Activated CD4-positive, CD25-positive, alpha-beta regulatory T cell treated with anti-CD3 and anti-CD28 coated beads, Interleukin-2, amount 50 U/mL, for 24 hours (primary cell): Measurements from ENCODE around the gene PACRG.

ENCODE experiments used
- ATAC-seq, 2 donors: fragments of 150-1000 bp; cut with Tn5 transposase; one replicate each; pipeline ENCODE4 v1.10.0; 2021; ENCODE audit warnings: mild to moderate bottlenecking in 1 of 2, moderate library complexity in 1 of 2

The PACRG gene

DNA sequence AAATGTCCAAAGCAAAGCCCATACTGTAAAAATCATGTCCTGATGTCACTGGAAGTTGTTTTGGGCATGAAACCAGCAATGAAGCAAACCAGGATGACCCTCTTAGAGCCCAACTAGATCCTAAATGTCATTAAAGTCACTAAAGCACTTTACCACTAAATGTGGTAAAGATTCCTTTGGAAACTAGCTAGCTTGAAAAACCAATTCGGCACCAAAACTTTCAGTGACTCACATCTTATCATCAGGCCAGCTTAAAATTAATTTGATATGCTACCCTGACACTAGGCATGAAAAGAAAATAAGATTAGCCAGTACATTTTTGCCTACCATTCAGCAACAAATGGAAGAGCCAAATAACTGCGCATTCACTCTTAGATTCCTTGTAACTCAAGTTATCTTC, 145.8 kb downstream of the PACRG start:
- no peak for ATAC-seq

DNA sequence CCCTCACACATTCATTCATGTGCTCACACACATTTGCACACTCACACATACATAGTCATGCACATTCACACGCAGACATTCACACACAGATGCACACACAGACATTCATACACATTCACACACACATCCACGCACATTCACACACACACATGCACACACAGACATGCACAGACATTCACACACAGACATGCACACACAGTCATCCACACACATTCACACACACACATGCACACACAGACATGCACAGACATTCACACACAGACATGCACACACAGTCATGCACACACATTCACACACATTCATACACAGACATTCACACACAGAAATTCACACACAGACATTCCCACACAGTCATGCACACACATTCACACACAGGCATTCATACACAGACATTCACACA, 147.3 kb downstream of the PACRG start:
- no peak for ATAC-seq

DNA sequence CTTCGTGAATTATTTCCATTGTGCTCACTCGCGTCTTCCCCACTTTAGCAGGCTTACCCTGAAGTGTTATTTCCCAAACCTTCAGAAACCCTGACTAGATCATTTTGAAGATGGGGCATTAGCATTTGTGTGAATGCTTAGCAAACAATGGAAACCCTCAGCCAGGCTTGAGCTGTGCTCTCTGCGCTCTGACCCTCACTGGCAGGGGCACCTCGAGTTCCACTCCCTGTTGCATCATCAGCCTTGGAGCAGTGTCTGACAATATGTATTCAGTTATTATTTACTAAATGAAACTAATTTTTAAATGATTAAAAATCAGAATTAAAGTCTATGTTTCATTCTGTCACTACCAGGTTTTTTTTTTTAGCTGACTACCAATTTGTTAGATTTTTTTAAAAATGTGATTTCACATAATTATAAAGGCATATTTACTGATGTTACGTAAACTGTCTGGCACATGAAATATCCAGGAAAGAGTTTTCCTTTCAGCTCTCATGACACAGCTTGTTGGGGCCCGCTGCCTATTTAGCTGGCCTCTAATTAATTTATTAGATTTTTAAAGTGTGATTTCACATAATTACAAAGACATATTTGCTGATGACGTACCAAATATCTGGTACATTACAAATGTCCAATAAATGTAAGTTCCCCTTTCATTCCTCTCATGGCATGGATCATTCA, 155.2 kb downstream of the PACRG start:
- ATAC-seq: no peak

DNA sequence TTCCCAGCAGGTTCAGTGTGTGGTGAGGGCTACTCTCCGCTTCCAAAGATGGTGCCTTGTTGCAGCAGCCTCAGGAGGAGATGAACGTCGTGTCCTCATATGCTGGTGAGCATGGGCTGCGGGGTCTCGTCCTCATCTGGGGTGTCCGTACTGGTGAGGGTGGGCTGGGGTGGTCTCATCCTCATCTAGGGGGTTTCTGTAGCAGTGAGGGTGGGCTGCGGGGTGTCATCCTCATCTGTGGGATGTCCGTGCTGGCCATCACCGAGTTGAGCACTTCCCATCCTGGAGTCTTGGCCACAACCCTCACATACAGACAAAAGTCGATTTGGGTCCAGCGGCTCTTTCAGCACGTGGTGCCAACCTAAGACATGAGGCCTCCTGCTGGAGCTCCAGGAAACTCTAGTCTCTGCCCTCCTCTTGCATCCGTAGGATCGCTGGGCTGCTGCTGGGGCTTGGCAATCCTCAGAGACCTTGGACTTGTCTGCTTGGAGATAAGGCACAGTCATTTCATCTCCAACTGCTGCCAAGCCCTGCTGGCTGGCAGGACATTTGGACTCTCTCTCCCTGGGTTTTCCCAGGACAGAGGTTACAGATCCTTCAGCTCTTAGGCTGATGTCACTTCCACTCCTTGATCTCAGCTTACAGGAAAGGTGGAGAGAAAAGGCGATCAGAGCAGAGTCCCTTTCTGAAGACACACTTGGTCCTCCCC, 160.4 kb downstream of the PACRG start:
- ATAC-seq: no peak

DNA sequence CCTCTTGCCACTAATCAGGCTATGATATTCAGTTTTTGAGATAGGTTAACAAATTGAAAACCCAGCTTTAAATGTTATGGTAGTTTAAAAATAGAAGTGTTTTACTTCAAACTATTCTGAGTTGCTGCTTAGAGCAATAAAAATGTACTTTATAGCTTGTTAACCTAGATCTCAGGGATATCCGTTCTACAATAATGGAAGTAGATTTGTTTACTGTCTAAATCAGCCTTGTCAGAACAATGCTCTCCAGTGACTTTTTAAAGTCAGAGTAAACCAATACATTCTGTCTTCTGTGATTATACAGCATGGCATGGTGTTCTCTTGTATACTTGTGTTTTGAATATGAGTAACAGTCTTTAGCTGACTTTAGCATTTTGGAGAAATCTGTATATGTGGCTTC, 161.5 kb downstream of the PACRG start:
- no peak for ATAC-seq

DNA sequence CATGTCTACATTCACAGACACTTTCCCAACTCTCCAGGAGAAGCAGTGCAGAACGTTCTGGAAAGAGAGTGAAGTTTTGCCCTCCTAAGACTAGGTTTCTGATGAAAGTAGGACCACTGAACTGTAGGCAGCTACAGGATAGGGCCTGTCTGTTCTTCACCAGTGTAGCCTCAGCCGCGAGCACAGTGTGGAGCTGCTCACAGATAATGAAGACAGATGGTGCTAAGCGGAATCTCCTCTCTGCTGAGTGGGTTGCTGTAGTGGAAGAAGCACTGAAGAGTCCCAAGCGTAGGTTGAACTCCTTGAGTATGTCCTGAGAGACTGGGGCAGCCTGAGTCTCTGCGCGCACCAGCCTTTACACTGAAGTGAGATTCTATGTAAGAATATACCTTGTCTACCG, 170.2 kb downstream of the PACRG start:
- ATAC-seq: no peak

DNA sequence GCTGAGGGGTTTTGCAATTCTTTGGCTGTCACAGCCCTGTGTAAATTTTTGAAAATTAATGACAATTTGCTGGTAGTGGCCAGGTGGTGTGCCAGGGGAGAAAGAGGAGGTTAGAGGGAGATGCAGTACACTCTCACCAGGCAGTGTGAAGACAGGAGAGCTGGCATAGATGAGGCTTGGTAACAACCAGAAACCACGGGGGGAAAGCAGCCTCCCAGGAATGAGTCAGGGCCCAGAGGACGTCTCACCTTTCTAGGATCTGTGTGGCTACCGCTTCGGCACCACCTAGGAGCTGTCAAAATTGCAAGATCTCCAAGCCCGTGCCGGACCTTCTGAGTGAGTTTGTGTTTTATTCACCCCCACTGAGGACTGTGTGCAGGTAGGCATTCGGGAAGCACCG, 171.4 kb downstream of the PACRG start:
- no peak for ATAC-seq

DNA sequence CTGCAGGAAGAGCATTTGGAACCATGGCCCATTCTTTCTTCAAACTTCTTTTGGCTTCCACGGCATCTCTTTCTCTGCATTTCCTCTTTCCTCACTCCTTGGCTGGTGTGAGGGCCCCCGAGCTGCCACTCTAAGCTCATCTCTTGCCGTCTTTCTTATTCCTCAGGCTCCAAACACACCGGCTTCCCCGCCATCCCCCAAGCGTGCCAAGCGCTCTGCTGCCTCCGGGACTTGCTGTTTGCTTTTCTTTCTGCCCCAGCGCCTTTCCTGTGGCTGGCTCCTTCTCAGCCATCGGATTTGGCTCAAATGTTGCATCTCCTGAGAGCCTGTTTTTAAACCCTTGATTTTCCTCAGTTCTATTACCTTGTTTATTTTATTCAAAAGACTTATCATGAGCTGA, 172.7 kb downstream of the PACRG start:
- no peak for ATAC-seq

DNA sequence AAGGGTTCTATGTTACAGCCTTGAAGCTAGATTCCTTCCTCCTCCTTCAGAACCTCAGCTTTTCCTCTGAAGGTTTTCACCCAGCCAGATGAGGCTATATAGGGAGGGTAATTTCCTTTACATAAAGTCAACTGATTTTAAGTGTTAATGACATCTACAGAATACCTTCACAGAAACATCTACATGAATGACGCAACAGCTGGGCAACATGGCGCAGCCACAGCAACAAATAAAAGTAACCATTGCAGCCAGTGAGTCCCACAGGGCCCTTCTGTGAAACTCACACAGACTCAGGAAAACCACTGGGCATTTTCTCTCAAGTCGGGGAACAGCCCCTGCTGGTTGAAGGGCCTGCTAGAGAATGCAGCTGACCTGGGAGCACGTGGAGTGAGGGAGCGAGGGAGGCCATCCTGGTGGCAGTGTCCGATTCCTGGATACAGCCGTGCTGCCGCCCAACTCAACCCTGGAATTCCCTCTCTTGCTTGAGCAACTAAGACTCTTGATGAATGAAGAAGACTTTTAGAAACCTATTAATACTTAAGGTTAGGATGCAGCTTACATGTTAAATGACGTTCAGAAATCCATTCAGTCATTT, 176.4 kb downstream of the PACRG start:
- no peak for ATAC-seq

DNA sequence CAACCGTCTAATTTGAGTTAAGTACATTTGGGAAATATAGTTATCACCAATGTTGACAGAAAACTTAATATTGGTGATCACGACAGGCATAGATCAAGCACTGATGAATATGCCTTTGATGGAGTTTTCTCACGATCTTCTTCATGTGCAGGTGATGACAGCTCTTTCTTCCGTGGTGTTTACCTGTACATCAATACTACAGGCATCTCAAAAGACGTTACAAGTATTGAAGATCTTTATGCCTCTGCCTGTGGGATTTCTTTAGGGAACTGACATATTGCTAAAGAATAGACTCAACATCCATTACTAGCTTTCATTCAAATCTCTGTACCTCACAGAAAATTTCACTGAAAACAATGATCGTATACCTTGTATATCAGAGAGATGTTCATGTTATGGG, 178.7 kb downstream of the PACRG start:
- no peak for ATAC-seq

DNA sequence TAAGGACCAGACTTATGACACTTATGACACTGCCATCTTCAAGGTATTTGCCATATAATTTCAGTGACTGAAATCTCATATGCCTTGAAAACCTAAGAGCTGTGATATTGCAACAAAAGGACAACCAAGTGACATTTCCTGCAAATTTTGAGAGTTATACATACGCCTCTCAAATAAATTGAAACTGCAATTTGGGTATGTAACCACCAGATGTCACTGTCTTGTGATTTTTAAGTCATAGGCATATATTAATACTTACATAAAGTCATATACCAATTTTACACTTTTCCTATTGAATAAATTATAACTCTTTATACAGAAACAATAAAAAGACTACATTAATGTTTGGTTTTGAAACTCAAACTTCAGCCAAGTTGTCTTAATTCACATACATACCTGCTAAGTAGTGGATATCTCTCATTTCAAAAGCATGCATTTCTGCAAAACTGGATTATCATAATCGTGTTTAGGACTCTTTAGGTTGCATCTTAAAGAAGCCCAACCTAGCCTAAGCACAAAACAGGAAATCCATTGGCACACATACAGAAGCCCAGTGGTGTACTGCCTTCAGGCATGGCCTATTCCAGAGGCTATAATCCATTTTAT, 180.2 kb downstream of the PACRG start:
- no peak for ATAC-seq

DNA sequence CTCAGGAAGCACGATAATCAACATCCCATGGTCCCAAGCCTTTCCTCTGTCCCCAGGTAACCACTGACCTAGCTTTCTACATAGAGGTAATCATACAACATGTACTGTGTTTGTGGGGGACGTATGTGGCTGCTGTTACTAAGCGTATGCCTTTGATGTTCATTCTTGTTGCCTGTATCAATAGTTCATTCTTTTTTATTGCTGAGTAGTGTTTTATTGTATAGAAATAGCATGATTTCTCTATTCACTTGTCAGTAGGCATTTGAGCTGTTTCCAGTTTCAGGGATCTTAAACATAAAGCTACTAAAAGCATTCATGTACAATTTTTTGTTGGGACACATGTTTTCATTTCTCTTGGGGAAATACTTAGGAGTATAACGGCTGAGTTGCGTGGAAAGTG, 185.4 kb downstream of the PACRG start:
- no peak for ATAC-seq

DNA sequence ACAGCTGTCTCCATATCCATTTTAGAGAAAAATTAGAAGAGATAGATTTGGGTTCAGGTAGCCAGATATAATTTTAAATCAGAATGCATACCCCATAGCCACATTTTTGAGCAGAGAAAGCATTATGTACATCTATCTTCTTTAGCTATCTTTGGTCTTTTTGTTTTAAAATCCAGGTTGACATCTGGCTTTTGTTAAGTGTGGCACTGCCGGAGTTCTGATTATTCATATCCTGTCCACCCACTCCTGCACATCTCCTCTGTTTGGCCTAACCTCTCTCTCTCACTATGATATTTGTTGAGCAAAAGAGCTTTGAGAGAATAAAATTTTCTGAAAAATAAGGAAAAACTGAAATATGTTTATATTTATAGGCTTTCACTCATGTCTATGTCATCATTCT, 189.7 kb downstream of the PACRG start:
- ATAC-seq: no peak

DNA sequence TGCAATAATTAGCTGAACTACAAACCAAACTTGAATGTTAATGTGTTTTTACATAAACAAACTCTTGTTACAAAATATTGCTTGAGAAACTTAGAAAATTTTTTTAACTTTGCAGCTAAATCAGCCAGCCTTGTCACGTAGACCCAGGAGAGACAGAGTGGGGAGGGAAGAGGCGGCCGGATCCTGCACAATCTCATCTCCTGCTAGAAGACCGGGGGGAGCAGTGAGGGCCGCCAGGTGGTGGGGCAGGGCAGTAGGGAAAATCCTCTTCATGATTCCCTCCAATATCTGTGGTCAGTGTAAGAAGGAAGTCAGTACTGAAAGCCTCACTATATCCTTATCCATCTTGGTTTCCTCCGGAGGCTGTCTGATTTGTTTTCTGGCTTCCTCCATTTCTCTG, 193.3 kb downstream of the PACRG start:
- no peak for ATAC-seq

DNA sequence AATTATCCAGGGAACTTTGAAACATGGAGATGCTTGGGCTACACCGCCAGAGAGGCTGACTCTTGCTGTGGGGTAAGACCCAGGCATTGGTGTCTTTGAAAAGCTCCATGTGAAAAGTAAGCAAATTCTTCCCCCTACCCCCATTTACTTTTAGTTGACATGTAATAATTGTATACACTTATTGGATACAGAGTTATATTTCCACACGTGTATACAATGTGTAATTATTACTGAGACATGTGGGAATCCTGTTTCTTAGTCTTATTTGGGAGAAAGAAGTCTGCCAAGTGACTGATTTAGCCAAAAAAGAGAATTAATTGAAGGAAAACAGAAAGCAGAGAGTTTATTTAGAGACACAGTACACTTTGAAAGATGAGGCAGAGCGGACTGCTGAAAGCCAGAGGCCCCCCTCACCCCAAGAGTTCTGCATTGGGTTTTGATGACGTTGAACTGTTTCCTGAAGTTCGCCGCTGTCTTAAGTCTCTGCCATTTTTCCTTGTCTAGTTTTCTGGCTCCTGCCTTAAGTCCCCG, 193.8 kb downstream of the PACRG start:
- ATAC-seq: no peak

DNA sequence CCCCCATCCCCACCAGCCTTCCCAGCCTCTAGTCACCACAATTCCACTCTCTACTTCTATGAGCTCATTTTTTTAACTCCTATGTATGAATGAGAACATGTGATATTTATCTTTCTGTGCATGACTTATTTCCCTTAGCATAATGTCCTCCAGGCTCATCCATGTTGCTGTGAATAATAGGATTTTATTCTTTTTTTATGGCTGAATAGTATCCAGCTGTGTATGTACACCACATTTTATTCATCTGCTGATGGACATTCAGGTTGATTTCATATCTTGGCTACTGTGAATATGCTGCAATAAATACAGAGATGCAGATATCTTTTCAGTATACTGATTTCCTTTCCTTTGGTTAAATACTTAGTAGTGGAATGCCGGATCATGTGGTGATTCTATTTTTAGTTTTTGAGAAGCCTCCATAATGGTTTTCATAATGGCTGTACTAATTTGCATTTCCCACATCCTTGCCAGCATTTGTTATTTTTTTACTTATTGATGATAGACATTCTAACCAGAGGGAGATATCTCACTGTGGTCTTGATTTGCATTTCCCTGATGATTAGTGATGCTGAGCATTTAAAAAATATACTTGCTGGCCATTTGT, 194.9 kb downstream of the PACRG start:
- ATAC-seq: no peak

DNA sequence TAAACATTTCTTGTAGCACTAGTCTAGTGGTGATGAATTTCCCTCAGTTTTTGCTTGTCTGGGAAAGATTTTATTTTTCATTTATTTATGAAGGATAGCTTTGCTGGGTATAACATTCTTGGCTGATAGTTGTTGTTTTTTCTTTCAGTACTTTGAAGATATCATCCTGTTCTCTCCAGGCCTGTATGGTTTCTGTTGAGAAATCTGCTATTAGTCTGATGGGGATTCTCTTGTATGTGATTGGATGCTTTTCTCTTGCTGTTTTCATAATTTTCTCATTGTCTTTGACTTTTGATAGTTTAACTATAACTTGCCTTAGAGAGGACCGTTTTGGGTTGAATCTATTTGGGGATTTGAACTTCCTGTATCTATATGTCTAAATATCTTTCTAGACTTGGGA, 207.1 kb downstream of the PACRG start:
- no peak for ATAC-seq

DNA sequence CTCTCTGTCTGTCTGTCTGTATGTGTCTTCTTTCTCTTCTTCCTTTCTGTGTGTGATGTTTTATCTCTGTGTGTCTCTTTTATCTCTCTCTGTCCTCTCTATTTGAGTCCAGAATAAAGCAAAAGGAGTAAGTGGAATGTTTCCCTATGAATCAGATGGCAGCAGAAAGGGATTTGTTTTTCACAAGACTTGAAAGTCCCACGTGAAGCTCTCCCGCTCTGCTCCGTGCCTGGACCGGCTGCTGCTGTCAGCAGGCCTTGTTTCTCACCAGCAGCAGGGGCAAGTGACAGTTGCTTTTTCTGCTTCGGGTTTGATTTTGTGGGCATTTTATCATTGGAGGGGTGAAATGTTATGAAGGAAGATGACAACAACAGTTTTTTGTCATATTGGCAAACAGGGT, 212.7 kb downstream of the PACRG start:
- no peak for ATAC-seq

DNA sequence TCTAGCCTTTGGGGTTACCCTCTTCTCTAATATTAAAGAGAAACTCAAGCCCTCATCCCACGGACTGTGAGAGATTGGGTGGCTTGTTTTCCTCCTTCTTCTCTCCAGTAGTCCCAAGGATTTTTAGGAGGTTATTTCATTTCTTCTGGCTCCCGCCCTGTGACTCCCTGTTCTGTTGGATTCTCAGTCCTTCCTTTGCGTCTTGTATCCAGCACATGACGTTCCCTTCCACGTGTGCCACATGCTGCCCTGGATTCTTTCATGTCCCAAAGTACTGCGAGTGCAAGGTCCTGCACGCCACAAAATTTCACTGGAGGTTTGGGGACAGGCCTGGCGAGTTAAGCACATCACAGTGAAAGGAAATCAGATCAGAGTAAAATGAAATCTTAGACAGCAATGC, 213.4 kb downstream of the PACRG start:
- no peak for ATAC-seq

DNA sequence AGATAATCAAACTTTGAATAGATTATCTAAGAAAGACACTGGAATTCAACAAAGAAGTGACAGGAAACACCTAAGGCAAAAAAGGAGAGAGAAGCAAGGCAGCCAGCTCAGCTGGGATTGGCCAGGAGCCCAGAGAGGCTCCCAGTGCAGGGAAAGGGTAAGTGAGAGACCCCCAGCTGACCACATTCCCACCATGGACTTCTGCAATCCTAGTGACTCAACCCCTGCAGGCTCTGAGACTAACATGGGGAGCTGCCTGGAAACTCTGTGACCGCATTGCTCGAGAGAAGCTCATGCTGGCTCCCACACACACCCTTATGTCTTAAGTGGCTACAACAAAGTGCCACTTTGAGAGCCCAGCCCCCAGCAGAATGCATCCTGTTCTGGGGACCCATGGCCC, 215.1 kb downstream of the PACRG start:
- ATAC-seq: no peak

DNA sequence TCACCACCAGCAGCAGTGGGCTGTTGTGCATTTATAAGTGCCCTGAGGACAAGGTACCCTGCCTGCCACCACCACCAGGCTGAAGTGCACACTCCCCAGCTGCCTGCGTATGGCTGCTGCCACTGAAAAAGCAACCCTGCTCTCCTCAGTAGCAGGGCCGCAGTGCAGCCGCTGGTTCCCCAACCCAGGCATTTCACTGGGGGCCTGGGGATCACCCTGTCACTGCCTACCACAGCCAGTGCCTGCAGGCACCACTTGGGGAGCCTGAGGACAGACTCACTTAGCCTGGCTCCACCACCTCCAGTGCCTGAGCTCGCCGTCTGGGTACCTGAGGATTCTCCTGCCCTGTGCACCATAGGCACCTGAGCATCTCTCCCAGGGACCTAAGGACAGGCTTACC, 215.6 kb downstream of the PACRG start:
- no peak for ATAC-seq

DNA sequence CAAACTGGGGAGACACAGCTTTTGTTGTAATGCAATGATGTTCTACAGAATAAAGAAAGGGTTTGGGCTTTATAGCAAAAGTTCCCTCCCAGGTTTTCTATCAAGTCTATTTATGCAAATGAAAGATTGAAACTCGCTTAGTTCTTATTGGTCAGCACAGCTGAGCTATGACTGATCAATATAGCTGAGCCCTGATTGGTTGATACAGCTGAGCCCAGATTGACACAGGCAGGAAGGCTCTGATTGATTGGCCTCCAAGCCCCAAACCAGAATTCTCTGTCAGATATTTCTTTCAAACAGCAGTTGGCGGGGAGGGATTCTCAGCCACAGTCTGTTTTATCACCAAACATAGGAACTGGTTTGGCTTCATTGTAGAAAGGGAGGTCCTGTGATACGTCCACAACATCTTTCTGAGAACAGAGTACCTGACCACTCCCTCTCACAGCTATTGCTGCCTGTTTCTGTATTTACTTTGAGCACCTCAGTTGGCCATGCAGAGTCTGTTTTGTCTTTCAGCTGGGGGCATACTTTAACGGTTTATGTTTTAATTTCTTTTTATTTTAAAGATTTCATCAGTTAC, 223.5 kb downstream of the PACRG start:
- ATAC-seq: no peak

DNA sequence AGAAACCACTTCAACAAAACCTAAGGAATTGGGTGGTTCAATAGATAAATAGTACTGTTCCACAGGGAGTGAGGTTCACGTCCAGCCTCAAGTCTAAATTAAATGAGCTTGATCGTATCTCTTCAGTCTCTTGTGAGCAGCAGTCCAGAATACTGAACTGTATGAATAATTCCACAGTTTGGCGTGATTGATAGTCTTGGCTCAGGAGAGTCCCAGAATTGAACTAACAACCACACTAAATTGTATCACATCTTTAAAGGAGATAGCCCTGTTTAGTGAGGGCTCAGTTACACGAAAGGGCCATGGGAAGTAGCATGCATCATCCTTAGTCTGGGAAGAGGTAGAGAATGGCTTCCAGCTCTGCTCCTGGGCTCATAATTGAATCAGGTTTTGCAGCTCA, 224.6 kb downstream of the PACRG start:
- no peak for ATAC-seq
